ENCODE data around the gene TLE3.

The TLE3 gene

GRCh38 chr15:70067681-70068080 lies 30.0 kb downstream of the TLE3 start:
- TF ChIP-seq EZH2 (IDR thresholded peaks at IDR 0.05) (no peak), FOXP2 (optimal IDR thresholded peaks at IDR 0.05; ENCODE audit: control extremely low read depth, extremely low read length, insufficient read depth) (no peak), POLR2AphosphoS5 (IDR thresholded peaks at IDR 0.05; ENCODE audit: borderline replicate concordance, low read depth, low read length) (no peak)
- Histone ChIP-seq H3K9ac (ENCODE audit: insufficient read length) (no peak overlapping the region), H3K27ac (no peak overlapping the region), H3K36me3 (ENCODE audit: insufficient read depth, low read length) (peaks cover 77% of the 10 kb centered on the region), H3K4me3 (no peak overlapping the region), H3K9me3 (ENCODE audit: low read depth, low read length) (no peaks in the 10 kb centered on the region)
- DNase-seq (ENCODE audit: low read depth, low spot score), result no peak

GRCh38 chr15:70067011-70067410 lies 30.7 kb downstream of the TLE3 start:
- peaks cover 70% of the 10 kb centered on the region for H3K36me3 ChIP-seq (ENCODE audit: insufficient read depth, low read length)
- H3K9ac ChIP-seq (ENCODE audit: insufficient read length), result no peak overlapping the region
- no peaks in the 10 kb centered on the region for H3K9me3 ChIP-seq (ENCODE audit: low read depth, low read length)
- no peak for DNase-seq (ENCODE audit: low read depth, low spot score)
- no peak for TF ChIP-seq FOXP2 (optimal IDR thresholded peaks at IDR 0.05; ENCODE audit: control extremely low read depth, extremely low read length, insufficient read depth)
- TF ChIP-seq EZH2 (IDR thresholded peaks at IDR 0.05), result no peak
- no peak for TF ChIP-seq POLR2AphosphoS5 (IDR thresholded peaks at IDR 0.05; ENCODE audit: borderline replicate concordance, low read depth, low read length)
- peak overlapping the region; percentile 56; the same call in 1 of the 2 replicates for H3K27ac ChIP-seq
- H3K4me3 ChIP-seq, result peak overlapping the region; percentile 19; the same call in 1 of the 2 replicates

GRCh38 chr15:70066447-70066846 lies 31.3 kb downstream of the TLE3 start:
- Histone ChIP-seq H3K9me3 (ENCODE audit: low read depth, low read length) (no peaks in the 10 kb centered on the region), H3K27ac (peak overlapping the region; percentile 56), H3K4me3 (peak overlapping the region; percentile 19; the same call in 1 of the 2 replicates), H3K9ac (ENCODE audit: insufficient read length) (no peak overlapping the region), H3K36me3 (ENCODE audit: insufficient read depth, low read length) (peaks cover 72% of the 10 kb centered on the region)
- TF ChIP-seq POLR2AphosphoS5 (IDR thresholded peaks at IDR 0.05; ENCODE audit: borderline replicate concordance, low read depth, low read length) (no peak), FOXP2 (optimal IDR thresholded peaks at IDR 0.05; ENCODE audit: control extremely low read depth, extremely low read length, insufficient read depth) (peak; percentile 38), EZH2 (IDR thresholded peaks at IDR 0.05) (no peak)
- peak; percentile 10 for DNase-seq (ENCODE audit: low read depth, low spot score)

GRCh38 chr15:70066004-70066403 lies 31.7 kb downstream of the TLE3 start:
- Histone ChIP-seq H3K36me3 (ENCODE audit: insufficient read depth, low read length) (peaks cover 72% of the 10 kb centered on the region), H3K9ac (ENCODE audit: insufficient read length) (no peak overlapping the region), H3K9me3 (ENCODE audit: low read depth, low read length) (no peaks in the 10 kb centered on the region), H3K4me3 (peak overlapping the region; percentile 19; the same call in 1 of the 2 replicates), H3K27ac (peak overlapping the region; percentile 56; the same call in 1 of the 2 replicates)
- DNase-seq (ENCODE audit: low read depth, low spot score), result no peak
- TF ChIP-seq POLR2AphosphoS5 (IDR thresholded peaks at IDR 0.05; ENCODE audit: borderline replicate concordance, low read depth, low read length) (no peak), FOXP2 (optimal IDR thresholded peaks at IDR 0.05; ENCODE audit: control extremely low read depth, extremely low read length, insufficient read depth) (no peak), EZH2 (IDR thresholded peaks at IDR 0.05) (no peak)

- Histone ChIP-seq H3K27ac (no peak overlapping the region), H3K36me3 (ENCODE audit: insufficient read depth, low read length) (peaks cover 72% of the 10 kb centered on the region)
These were observed 32.6 kb downstream of the TLE3 start for GRCh38 chr15:70065006-70065722.

GRCh38 chr15:70064441-70064840 lies 33.3 kb downstream of the TLE3 start:
- no peak overlapping the region for H3K9ac ChIP-seq (ENCODE audit: insufficient read length)
- H3K9me3 ChIP-seq (ENCODE audit: low read depth, low read length), result no peaks in the 10 kb centered on the region
- no peak overlapping the region for H3K4me3 ChIP-seq
- peaks cover 72% of the 10 kb centered on the region for H3K36me3 ChIP-seq (ENCODE audit: insufficient read depth, low read length)
- TF ChIP-seq EZH2 (IDR thresholded peaks at IDR 0.05) (no peak), FOXP2 (optimal IDR thresholded peaks at IDR 0.05; ENCODE audit: control extremely low read depth, extremely low read length, insufficient read depth) (no peak), POLR2AphosphoS5 (IDR thresholded peaks at IDR 0.05; ENCODE audit: borderline replicate concordance, low read depth, low read length) (no peak)
- no peak for DNase-seq (ENCODE audit: low read depth, low spot score)
- no peak overlapping the region for H3K27ac ChIP-seq

More at GRCh38 chr15:70065006-70065722, 32.6 kb downstream of the TLE3 start:
- TF ChIP-seq POLR2AphosphoS5 (IDR thresholded peaks at IDR 0.05; ENCODE audit: borderline replicate concordance, low read depth, low read length) (no peak), FOXP2 (optimal IDR thresholded peaks at IDR 0.05; ENCODE audit: control extremely low read depth, extremely low read length, insufficient read depth) (no peak), EZH2 (IDR thresholded peaks at IDR 0.05) (no peak)
- H3K4me3 ChIP-seq, result no peak overlapping the region
- no peaks in the 10 kb centered on the region for H3K9me3 ChIP-seq (ENCODE audit: low read depth, low read length)
- no peak overlapping the region for H3K9ac ChIP-seq (ENCODE audit: insufficient read length)
- no peak for DNase-seq (ENCODE audit: low read depth, low spot score)

- no peak overlapping the region for H3K4me3 ChIP-seq
- H3K36me3 ChIP-seq (ENCODE audit: insufficient read depth, low read length), result peaks cover 72% of the 10 kb centered on the region
- H3K9me3 ChIP-seq (ENCODE audit: low read depth, low read length), result no peaks in the 10 kb centered on the region
- no peak overlapping the region for H3K27ac ChIP-seq
- DNase-seq (ENCODE audit: low read depth, low spot score), result no peak
- H3K9ac ChIP-seq (ENCODE audit: insufficient read length), result no peak overlapping the region
- TF ChIP-seq FOXP2 (optimal IDR thresholded peaks at IDR 0.05; ENCODE audit: control extremely low read depth, extremely low read length, insufficient read depth), result no peak
- TF ChIP-seq POLR2AphosphoS5 (IDR thresholded peaks at IDR 0.05; ENCODE audit: borderline replicate concordance, low read depth, low read length), result no peak
- TF ChIP-seq EZH2 (IDR thresholded peaks at IDR 0.05), result no peak
These were observed 33.7 kb downstream of the TLE3 start for GRCh38 chr15:70063980-70064379.

GRCh38 chr15:70063261-70063925 lies 34.3 kb downstream of the TLE3 start:
- H3K9me3 ChIP-seq (ENCODE audit: low read depth, low read length), result no peaks in the 10 kb centered on the region
- H3K9ac ChIP-seq (ENCODE audit: insufficient read length), result no peak overlapping the region
- H3K36me3 ChIP-seq (ENCODE audit: insufficient read depth, low read length), result peaks cover 72% of the 10 kb centered on the region
- TF ChIP-seq POLR2AphosphoS5 (IDR thresholded peaks at IDR 0.05; ENCODE audit: borderline replicate concordance, low read depth, low read length) (no peak), FOXP2 (optimal IDR thresholded peaks at IDR 0.05; ENCODE audit: control extremely low read depth, extremely low read length, insufficient read depth) (no peak), EZH2 (IDR thresholded peaks at IDR 0.05) (no peak)
- H3K27ac ChIP-seq, result no peak overlapping the region
- no peak for DNase-seq (ENCODE audit: low read depth, low spot score)
- H3K4me3 ChIP-seq, result peak overlapping the region; percentile 73

Measured in SK-N-MC (cell line).